HFFc6 (cell line): ENCODE results near the gene THTPA. TPM values are rescaled to one million over a fixed set of nuclear protein-coding genes. Genes with fewer than 3 reads are reported as not detected.

Experiments
- DNase-seq: peaks from one replicate; pipeline ENCODE4 v3.0.0-alpha.2; 2018
- H3K27ac Mint-ChIP-seq: 2 replicates; pipeline ENCODE4 v1.8.0; 2020; ENCODE audit warnings: mild to moderate bottlenecking, mixed read lengths
- H3K27me3 Mint-ChIP-seq: 2 replicates; pipeline ENCODE4 v1.8.0; 2021; ENCODE audit warnings: mild to moderate bottlenecking, moderate library complexity, mixed read lengths; ENCODE audit not compliant: insufficient read depth
- H3K36me3 Mint-ChIP-seq: 2 replicates; pipeline ENCODE4 v1.8.0; 2021; ENCODE audit warnings: low read depth, mixed read lengths
- H3K4me1 Mint-ChIP-seq: 2 replicates; pipeline ENCODE4 v1.8.0; 2020; ENCODE audit warnings: low read depth, mixed read lengths
- H3K4me3 Mint-ChIP-seq: 2 replicates; pipeline ENCODE4 v1.8.0; 2020; ENCODE audit warnings: mild to moderate bottlenecking, moderate library complexity, mixed read lengths
- H3K9me3 Mint-ChIP-seq: 2 replicates; pipeline ENCODE4 v1.8.0; 2020; ENCODE audit warnings: mild to moderate bottlenecking, mixed read lengths
- CTCF ChIP-seq: fragments of 200-600 bp; sonication (generic); IDR thresholded peaks from 2 replicates; pipeline ENCODE4 v1.5.0; 2021; ENCODE audit warnings: antibody characterized with exemption, mild to moderate bottlenecking
- total RNA-seq, 6 experiments: library from RNA; stranded (reverse); fragmentation: NEBNext Ultra II Directional; extraction: Animal tissue kit (Norgen Biotek cat#: 25700); gene quantifications; 2 replicates in 1 of 6; 3 replicates in 5 of 6; pipeline ENCODE4 v1.2.3, GENCODE V29; 2021

THTPA gene
- total RNA-seq, 6 experiments from 2014 or later: 10.4 to 14.1 (median 11.0) TPM

GRCh38 chr14:23517650-23518326, 38.3 kb upstream of the THTPA start:
- no peak for TF ChIP-seq CTCF
- no peaks in the 10 kb centered on the region for H3K9me3 Mint-ChIP-seq
- no peak for DNase-seq
- H3K27me3 Mint-ChIP-seq: peaks cover 8% of the 10 kb centered on the region
- H3K4me1 Mint-ChIP-seq: no peaks in the 10 kb centered on the region
- no peaks in the 10 kb centered on the region for H3K36me3 Mint-ChIP-seq
- no peak overlapping the region for H3K27ac Mint-ChIP-seq
- H3K4me3 Mint-ChIP-seq: no peak overlapping the region

- H3K27me3 Mint-ChIP-seq: peaks cover 8% of the 10 kb centered on the region
- no peak for TF ChIP-seq CTCF
- no peak for DNase-seq
Observed at GRCh38 chr14:23518709-23519108, 37.4 kb upstream of the THTPA start.

GRCh38 chr14:23520899-23521533, 35.1 kb upstream of the THTPA start:
- no peak for TF ChIP-seq CTCF
- H3K4me3 Mint-ChIP-seq: no peak overlapping the region
- no peaks in the 10 kb centered on the region for H3K9me3 Mint-ChIP-seq
- H3K27me3 Mint-ChIP-seq: peaks cover 8% of the 10 kb centered on the region
- no peak for DNase-seq
- H3K4me1 Mint-ChIP-seq: no peaks in the 10 kb centered on the region
- no peaks in the 10 kb centered on the region for H3K36me3 Mint-ChIP-seq
- H3K27ac Mint-ChIP-seq: no peak overlapping the region

More at GRCh38 chr14:23518709-23519108, 37.4 kb upstream of the THTPA start:
- Mint-ChIP-seq H3K4me3 (no peak overlapping the region), H3K9me3 (no peaks in the 10 kb centered on the region), H3K4me1 (no peaks in the 10 kb centered on the region), H3K27ac (no peak overlapping the region), H3K36me3 (no peaks in the 10 kb centered on the region)

- H3K9me3 Mint-ChIP-seq: no peaks in the 10 kb centered on the region
Observed at GRCh38 chr14:23521785-23522640, 34.1 kb upstream of the THTPA start.

More at GRCh38 chr14:23521785-23522640, 34.1 kb upstream of the THTPA start:
- no peaks in the 10 kb centered on the region for H3K4me1 Mint-ChIP-seq
- TF ChIP-seq CTCF: no peak
- H3K27me3 Mint-ChIP-seq: peaks cover 8% of the 10 kb centered on the region
- no peak overlapping the region for H3K4me3 Mint-ChIP-seq
- DNase-seq: no peak
- H3K27ac Mint-ChIP-seq: no peak overlapping the region
- no peaks in the 10 kb centered on the region for H3K36me3 Mint-ChIP-seq
